ENCODE data around the gene EMD.

The EMD gene

GRCh38 chrX:154350429-154351182 lies 28.5 kb upstream of the EMD start:
- H2BK15ac ChIP-seq (ENCODE audit: low read depth, poor library complexity, severe bottlenecking): no peak overlapping the region
- H3K18ac ChIP-seq (ENCODE audit: low read depth in 1 of 2, low read length in 2 of 2): no peak overlapping the region
- H3K4ac ChIP-seq (ENCODE audit: low read depth in 1 of 2, low read length in 2 of 2): no peak overlapping the region
- H2AFZ ChIP-seq (ENCODE audit: low read depth, low read length): no peak overlapping the region
- no peak overlapping the region for H2BK120ac ChIP-seq (ENCODE audit: low read depth, low read length)
- no peak overlapping the region for H2AK5ac ChIP-seq (ENCODE audit: low read length, severe bottlenecking)
- H3K4me1 ChIP-seq (ENCODE audit: control insufficient read depth, insufficient read depth, low read depth, low read length): peaks cover 26% of the 10 kb centered on the region
- H3K4me3 ChIP-seq (ENCODE audit: insufficient read depth in 1 of 2, low read depth in 1 of 2, low read length in 2 of 2): no peak overlapping the region
- H3K23ac ChIP-seq (ENCODE audit: low read length in 2 of 2): no peak overlapping the region
- H2BK5ac ChIP-seq (ENCODE audit: low read depth, low read length, poor library complexity, severe bottlenecking): no peak overlapping the region
- H3K14ac ChIP-seq (ENCODE audit: low read length in 2 of 2): no peak overlapping the region
- no peak overlapping the region for H2BK12ac ChIP-seq (ENCODE audit: low read length in 2 of 2)
- H3K9me3 ChIP-seq (ENCODE audit: control insufficient read depth, low read length): no peaks in the 10 kb centered on the region
- no peaks in the 10 kb centered on the region for H3K27me3 ChIP-seq (ENCODE audit: control insufficient read depth in 1 of 2, insufficient read depth in 1 of 2, low read length in 2 of 2)
- H3K27ac ChIP-seq (ENCODE audit: low read length, poor library complexity, severe bottlenecking): no peak overlapping the region
- H4K8ac ChIP-seq (ENCODE audit: low read length): no peak overlapping the region
- H3K79me1 ChIP-seq (replicated peaks; ENCODE audit: low read length, poor library complexity, severe bottlenecking): no peaks in the 10 kb centered on the region
- no peak overlapping the region for H3K4me2 ChIP-seq (ENCODE audit: low read length, poor library complexity, severe bottlenecking)
- 91% methylated on average over 15 of the region's 19 CpGs for WGBS
- H3K36me3 ChIP-seq (ENCODE audit: control insufficient read depth in 1 of 2, insufficient read depth in 2 of 2, low read depth in 1 of 2, low read length in 2 of 2): peaks cover 70 to 82% of the 10 kb centered on the region in 2 experiments
- no peak for DNase-seq
- no peak overlapping the region for H4K91ac ChIP-seq (ENCODE audit: low read length)
- no peak overlapping the region for H3K9ac ChIP-seq (ENCODE audit: low read length)

- Histone ChIP-seq H3K9ac (ENCODE audit: low read length) (no peak overlapping the region), H3K14ac (ENCODE audit: low read length in 2 of 2) (no peak overlapping the region), H2BK120ac (ENCODE audit: low read depth, low read length) (no peak overlapping the region), H4K91ac (ENCODE audit: low read length) (no peak overlapping the region), H2BK12ac (ENCODE audit: low read length in 2 of 2) (no peak overlapping the region), H4K8ac (ENCODE audit: low read length) (no peak overlapping the region), H3K23ac (ENCODE audit: low read length in 2 of 2) (no peak overlapping the region), H3K4me3 (ENCODE audit: insufficient read depth in 1 of 2, low read depth in 1 of 2, low read length in 2 of 2) (no peak overlapping the region), H3K36me3 (ENCODE audit: control insufficient read depth in 1 of 2, insufficient read depth in 2 of 2, low read depth in 1 of 2, low read length in 2 of 2) (peaks cover 74 to 90% of the 10 kb centered on the region in 2 experiments), H3K18ac (ENCODE audit: low read depth in 1 of 2, low read length in 2 of 2) (no peak overlapping the region), H3K27me3 (ENCODE audit: control insufficient read depth in 1 of 2, insufficient read depth in 1 of 2, low read length in 2 of 2) (no peaks in the 10 kb centered on the region), H2AFZ (ENCODE audit: low read depth, low read length) (no peak overlapping the region), H3K4ac (ENCODE audit: low read depth in 1 of 2, low read length in 2 of 2) (no peak overlapping the region), H2AK5ac (ENCODE audit: low read length, severe bottlenecking) (no peak overlapping the region), H3K79me1 (replicated peaks; ENCODE audit: low read length, poor library complexity, severe bottlenecking) (no peaks in the 10 kb centered on the region), H3K4me2 (ENCODE audit: low read length, poor library complexity, severe bottlenecking) (no peak overlapping the region), H2BK15ac (ENCODE audit: low read depth, poor library complexity, severe bottlenecking) (no peak overlapping the region), H3K9me3 (ENCODE audit: control insufficient read depth, low read length) (no peaks in the 10 kb centered on the region), H3K4me1 (ENCODE audit: control insufficient read depth, insufficient read depth, low read depth, low read length) (peaks cover 33% of the 10 kb centered on the region), H2BK5ac (ENCODE audit: low read depth, low read length, poor library complexity, severe bottlenecking) (no peak overlapping the region), H3K27ac (ENCODE audit: low read length, poor library complexity, severe bottlenecking) (no peak overlapping the region)
- no peak for DNase-seq
- 93% methylated on average over 30 of the region's 30 CpGs for WGBS
Measured at GRCh38 chrX:154351183-154352011, 27.7 kb upstream of the EMD start.

GRCh38 chrX:154352012-154352401 lies 27.1 kb upstream of the EMD start:
- Histone ChIP-seq H2AFZ (ENCODE audit: low read depth, low read length) (no peak overlapping the region), H2AK5ac (ENCODE audit: low read length, severe bottlenecking) (no peak overlapping the region), H3K23ac (ENCODE audit: low read length in 2 of 2) (no peak overlapping the region), H2BK12ac (ENCODE audit: low read length in 2 of 2) (no peak overlapping the region), H3K27me3 (ENCODE audit: control insufficient read depth in 1 of 2, insufficient read depth in 1 of 2, low read length in 2 of 2) (no peaks in the 10 kb centered on the region), H3K79me1 (replicated peaks; ENCODE audit: low read length, poor library complexity, severe bottlenecking) (no peaks in the 10 kb centered on the region), H3K14ac (ENCODE audit: low read length in 2 of 2) (no peak overlapping the region), H3K27ac (ENCODE audit: low read length, poor library complexity, severe bottlenecking) (no peak overlapping the region), H3K9me3 (ENCODE audit: control insufficient read depth, low read length) (no peaks in the 10 kb centered on the region), H3K4me3 (ENCODE audit: insufficient read depth in 1 of 2, low read depth in 1 of 2, low read length in 2 of 2) (no peak overlapping the region), H3K4ac (ENCODE audit: low read depth in 1 of 2, low read length in 2 of 2) (no peak overlapping the region), H3K36me3 (ENCODE audit: control insufficient read depth in 1 of 2, insufficient read depth in 2 of 2, low read depth in 1 of 2, low read length in 2 of 2) (peaks cover 79 to 96% of the 10 kb centered on the region in 2 experiments), H2BK120ac (ENCODE audit: low read depth, low read length) (no peak overlapping the region), H4K91ac (ENCODE audit: low read length) (no peak overlapping the region), H3K9ac (ENCODE audit: low read length) (no peak overlapping the region), H3K4me1 (ENCODE audit: control insufficient read depth, insufficient read depth, low read depth, low read length) (peaks cover 35% of the 10 kb centered on the region), H4K8ac (ENCODE audit: low read length) (no peak overlapping the region), H3K4me2 (ENCODE audit: low read length, poor library complexity, severe bottlenecking) (no peak overlapping the region), H3K18ac (ENCODE audit: low read depth in 1 of 2, low read length in 2 of 2) (no peak overlapping the region), H2BK5ac (ENCODE audit: low read depth, low read length, poor library complexity, severe bottlenecking) (no peak overlapping the region), H2BK15ac (ENCODE audit: low read depth, poor library complexity, severe bottlenecking) (no peak overlapping the region)
- WGBS: 87% methylated on average over 8 of the region's 14 CpGs
- DNase-seq: no peak

GRCh38 chrX:154352466-154352865 lies 26.6 kb upstream of the EMD start:
- H3K36me3 ChIP-seq (ENCODE audit: control insufficient read depth in 1 of 2, insufficient read depth in 2 of 2, low read depth in 1 of 2, low read length in 2 of 2): peaks cover 84 to 96% of the 10 kb centered on the region in 2 experiments
- H3K27ac ChIP-seq (ENCODE audit: low read length, poor library complexity, severe bottlenecking): no peak overlapping the region
- H4K8ac ChIP-seq (ENCODE audit: low read length): no peak overlapping the region
- H3K79me1 ChIP-seq (replicated peaks; ENCODE audit: low read length, poor library complexity, severe bottlenecking): no peaks in the 10 kb centered on the region
- no peak overlapping the region for H2BK15ac ChIP-seq (ENCODE audit: low read depth, poor library complexity, severe bottlenecking)
- H2BK120ac ChIP-seq (ENCODE audit: low read depth, low read length): no peak overlapping the region
- no peaks in the 10 kb centered on the region for H3K27me3 ChIP-seq (ENCODE audit: control insufficient read depth in 1 of 2, insufficient read depth in 1 of 2, low read length in 2 of 2)
- no peak overlapping the region for H2AFZ ChIP-seq (ENCODE audit: low read depth, low read length)
- H3K4ac ChIP-seq (ENCODE audit: low read depth in 1 of 2, low read length in 2 of 2): no peak overlapping the region
- WGBS: 88% methylated on average over 13 of the region's 13 CpGs
- H2AK5ac ChIP-seq (ENCODE audit: low read length, severe bottlenecking): no peak overlapping the region
- H3K9ac ChIP-seq (ENCODE audit: low read length): no peak overlapping the region
- H3K4me2 ChIP-seq (ENCODE audit: low read length, poor library complexity, severe bottlenecking): no peak overlapping the region
- H3K4me1 ChIP-seq (ENCODE audit: control insufficient read depth, insufficient read depth, low read depth, low read length): peaks cover 36% of the 10 kb centered on the region
- H3K14ac ChIP-seq (ENCODE audit: low read length in 2 of 2): no peak overlapping the region
- no peak overlapping the region for H2BK12ac ChIP-seq (ENCODE audit: low read length in 2 of 2)
- DNase-seq: no peak
- H3K9me3 ChIP-seq (ENCODE audit: control insufficient read depth, low read length): no peaks in the 10 kb centered on the region
- no peak overlapping the region for H3K23ac ChIP-seq (ENCODE audit: low read length in 2 of 2)
- H4K91ac ChIP-seq (ENCODE audit: low read length): no peak overlapping the region
- H3K4me3 ChIP-seq (ENCODE audit: insufficient read depth in 1 of 2, low read depth in 1 of 2, low read length in 2 of 2): no peak overlapping the region
- H2BK5ac ChIP-seq (ENCODE audit: low read depth, low read length, poor library complexity, severe bottlenecking): no peak overlapping the region
- peak overlapping the region in 1 of 2 experiments; percentile 7 for H3K18ac ChIP-seq (ENCODE audit: low read depth in 1 of 2, low read length in 2 of 2)

All from mesenchymal stem cell (in vitro differentiated cells and primary cell).